Activated naive CD8-positive, alpha-beta T cell treated with anti-CD3 and anti-CD28 coated beads, Interleukin-2, amount 10 ng/mL, durations not matched to agents 7 days and 5 days (primary cell): ENCODE measurements around the gene DOCK1. TPM values are rescaled to one million over a fixed set of nuclear protein-coding genes. Genes with fewer than 3 reads are reported as not detected.

Experiments used
- ATAC-seq: fragments of 150-1000 bp; cut with Tn5 transposase; one replicate; pipeline ENCODE4 v1.10.0; 2021; ENCODE audit warnings: low read depth, moderate library complexity
- POLR2A ChIA-PET: fragments of 350-600 bp; sonication (Branson Sonifier 250); formaldehyde crosslinking; loops from one replicate; lab custom pipeline; 2021; ENCODE audit warnings: antibody characterized with exemption; lab: Charles Lee
- DNase-seq: peaks from one replicate; pipeline ENCODE4 v3.0.0; 2021
- H3K27ac Mint-ChIP-seq: one replicate; pipeline ENCODE4 v1.8.0; 2022; ENCODE audit warnings: mild to moderate bottlenecking, mixed read lengths
- H3K27me3 Mint-ChIP-seq: one replicate; pipeline ENCODE4 v1.8.0; 2022; ENCODE audit warnings: mild to moderate bottlenecking, moderate library complexity, mixed read lengths
- H3K36me3 Mint-ChIP-seq: one replicate; pipeline ENCODE4 v1.8.0; 2021; ENCODE audit warnings: mild to moderate bottlenecking, mixed read lengths
- H3K4me1 Mint-ChIP-seq: one replicate; pipeline ENCODE4 v1.8.0; 2021; ENCODE audit warnings: mixed read lengths
- H3K4me3 Mint-ChIP-seq: one replicate; pipeline ENCODE4 v1.8.0; 2022; ENCODE audit warnings: mild to moderate bottlenecking, moderate library complexity, mixed read lengths
- H3K9me3 Mint-ChIP-seq: one replicate; pipeline ENCODE4 v1.8.0; 2021; ENCODE audit warnings: mixed read lengths
- total RNA-seq, 2 experiments: library from RNA; stranded (reverse); gene quantifications; one replicate each; pipeline ENCODE4 v1.2.3, GENCODE V29; 2021

Gene DOCK1
- total RNA-seq, 2 experiments from 2014 or later, result 0.06 to 0.14 TPM

DNA sequence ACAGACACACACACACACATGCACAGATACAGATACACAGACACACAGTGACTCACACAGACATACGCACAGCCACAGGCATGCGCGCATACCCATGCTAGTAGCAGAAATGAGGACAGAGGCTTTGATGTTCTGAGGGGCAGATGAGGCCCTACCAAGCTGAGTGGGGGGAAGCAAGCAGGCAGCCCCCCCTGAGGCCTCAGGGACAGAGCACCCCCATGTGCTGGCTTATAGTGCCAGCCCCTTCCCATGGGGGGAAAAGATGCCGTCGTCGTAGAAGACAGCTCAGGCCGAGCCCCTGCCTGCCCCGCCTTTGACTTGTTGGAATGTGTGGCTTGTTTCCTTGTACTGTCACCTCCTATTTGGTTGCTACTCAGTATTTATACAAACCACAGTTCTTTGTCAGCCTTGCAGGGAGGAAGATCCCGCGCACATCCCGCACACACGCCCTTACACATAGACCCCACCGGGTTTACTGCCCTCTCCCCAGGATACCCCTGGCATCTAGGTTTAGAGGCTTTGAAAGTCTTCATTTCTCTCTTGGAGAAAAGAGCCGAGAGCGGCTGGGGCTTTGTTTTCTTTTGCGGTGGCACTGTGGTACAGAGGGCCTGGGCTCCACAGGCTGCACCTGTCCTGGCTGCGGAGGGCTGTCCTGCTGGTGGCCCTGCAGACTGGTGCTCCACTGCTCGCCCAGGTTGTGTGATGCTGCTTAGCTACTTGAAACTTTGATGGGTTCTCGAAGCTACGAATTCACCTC, 112.5 kb downstream of the DOCK1 start:
- no peak for ATAC-seq
- no peak overlapping the region for H3K4me3 Mint-ChIP-seq

DNA sequence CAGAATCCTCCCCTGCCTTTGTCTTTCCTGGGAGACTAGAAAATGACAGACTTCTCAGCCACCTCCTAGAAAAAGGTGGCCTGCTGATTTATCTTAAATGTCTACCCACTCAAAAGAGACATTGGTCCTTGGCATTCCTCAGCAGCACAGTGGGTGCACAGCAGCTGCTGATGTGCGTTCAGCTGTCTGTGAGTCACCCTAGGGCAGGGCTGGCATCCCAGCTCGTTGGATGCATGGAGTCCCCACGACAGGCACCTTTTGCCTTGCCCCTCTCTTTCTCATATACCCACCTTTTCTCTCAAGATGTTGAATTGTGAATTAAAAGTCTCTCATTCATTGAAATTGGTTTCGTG, 113.0 kb downstream of the DOCK1 start:
- H3K4me3 Mint-ChIP-seq, result no peak overlapping the region
- no peak for DNase-seq
- H3K9me3 Mint-ChIP-seq, result no peaks in the 10 kb centered on the region
- no peak overlapping the region for H3K27ac Mint-ChIP-seq
- POLR2A ChIA-PET, result no interaction called here
- no peaks in the 10 kb centered on the region for H3K4me1 Mint-ChIP-seq
- no peaks in the 10 kb centered on the region for H3K36me3 Mint-ChIP-seq
- ATAC-seq, result no peak
- H3K27me3 Mint-ChIP-seq, result no peaks in the 10 kb centered on the region

More for the DNA sequence above, 112.5 kb downstream of the DOCK1 start:
- Mint-ChIP-seq H3K27me3 (no peaks in the 10 kb centered on the region), H3K27ac (no peak overlapping the region), H3K36me3 (no peaks in the 10 kb centered on the region), H3K9me3 (no peaks in the 10 kb centered on the region), H3K4me1 (no peaks in the 10 kb centered on the region)
- no peak for DNase-seq
- POLR2A ChIA-PET, result no interaction called here

DNA sequence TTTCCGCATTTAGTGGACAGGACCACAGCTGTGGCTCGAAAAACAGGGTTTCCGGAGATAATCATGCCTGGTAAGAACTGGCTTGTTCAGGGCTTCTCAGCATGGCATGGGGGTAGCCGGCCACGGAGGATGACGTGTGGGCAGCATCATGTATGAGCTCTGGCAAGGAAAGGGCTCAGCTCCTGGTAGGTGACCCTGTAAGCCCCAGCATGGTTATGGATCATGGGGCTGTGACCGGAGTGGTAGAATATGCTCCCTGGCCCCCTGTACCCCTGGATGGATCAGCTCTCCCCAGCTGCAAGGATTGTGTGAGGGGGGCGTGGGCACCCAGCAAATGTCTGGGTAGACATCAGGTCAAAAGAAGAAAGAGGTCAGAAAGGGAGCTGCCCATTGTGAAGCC, 113.5 kb downstream of the DOCK1 start:
- no peaks in the 10 kb centered on the region for H3K36me3 Mint-ChIP-seq
- ATAC-seq (no peak), DNase-seq (no peak)
- POLR2A ChIA-PET, result no interaction called here
- H3K27me3 Mint-ChIP-seq, result no peaks in the 10 kb centered on the region
- no peaks in the 10 kb centered on the region for H3K4me1 Mint-ChIP-seq
- no peak overlapping the region for H3K27ac Mint-ChIP-seq
- H3K9me3 Mint-ChIP-seq, result no peaks in the 10 kb centered on the region
- no peak overlapping the region for H3K4me3 Mint-ChIP-seq

DNA sequence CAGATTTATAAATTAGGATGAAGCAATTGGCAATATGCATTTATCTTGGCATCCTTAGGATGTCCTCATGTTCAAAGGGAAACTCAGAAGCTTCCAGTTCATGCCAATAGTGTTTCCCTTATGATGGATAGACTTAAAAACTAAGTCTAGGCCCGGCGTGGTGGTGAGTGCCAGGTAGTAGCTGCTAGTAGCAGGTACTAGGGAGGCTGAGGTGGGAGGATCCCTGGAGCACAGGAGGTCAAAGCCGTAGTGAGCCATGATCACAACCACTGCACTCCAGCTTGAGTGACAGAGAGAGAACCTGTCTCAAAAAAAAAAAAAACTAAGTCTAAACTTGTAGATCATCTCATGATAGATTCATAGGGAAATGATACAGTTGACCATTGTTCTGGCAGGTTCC, 115.0 kb downstream of the DOCK1 start:
- Mint-ChIP-seq H3K36me3 (no peaks in the 10 kb centered on the region), H3K27me3 (no peaks in the 10 kb centered on the region), H3K4me3 (no peak overlapping the region)

DNA sequence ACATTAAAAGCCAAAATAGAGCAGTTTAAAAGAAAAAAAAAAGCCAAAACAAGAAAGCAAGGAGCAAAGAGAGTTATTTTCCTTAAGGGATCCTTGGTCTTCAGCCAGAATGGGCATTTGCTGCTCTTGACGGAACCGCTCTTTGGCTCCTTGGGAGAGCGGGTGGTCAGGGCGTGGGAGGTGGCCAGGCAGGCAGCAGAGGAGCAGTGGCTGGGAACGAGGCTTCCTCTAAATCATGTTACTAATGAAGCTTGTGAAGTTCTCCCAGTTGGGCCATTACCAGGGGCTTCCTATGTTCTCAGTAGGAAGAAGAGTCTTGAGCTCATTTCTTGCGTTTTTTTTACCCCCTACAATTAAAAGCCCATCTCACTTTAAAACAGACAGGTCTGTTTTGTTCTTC, 116.6 kb downstream of the DOCK1 start:
- Mint-ChIP-seq H3K4me3 (no peak overlapping the region), H3K27me3 (no peaks in the 10 kb centered on the region), H3K4me1 (no peaks in the 10 kb centered on the region), H3K27ac (no peak overlapping the region), H3K36me3 (no peaks in the 10 kb centered on the region), H3K9me3 (no peaks in the 10 kb centered on the region)
- POLR2A ChIA-PET, result no interaction called here
- ATAC-seq, result no peak
- no peak for DNase-seq

More for the DNA sequence above, 115.0 kb downstream of the DOCK1 start:
- ATAC-seq (no peak), DNase-seq (no peak)
- no peaks in the 10 kb centered on the region for H3K9me3 Mint-ChIP-seq
- H3K27ac Mint-ChIP-seq, result no peak overlapping the region
- POLR2A ChIA-PET, result no interaction called here
- no peaks in the 10 kb centered on the region for H3K4me1 Mint-ChIP-seq

DNA sequence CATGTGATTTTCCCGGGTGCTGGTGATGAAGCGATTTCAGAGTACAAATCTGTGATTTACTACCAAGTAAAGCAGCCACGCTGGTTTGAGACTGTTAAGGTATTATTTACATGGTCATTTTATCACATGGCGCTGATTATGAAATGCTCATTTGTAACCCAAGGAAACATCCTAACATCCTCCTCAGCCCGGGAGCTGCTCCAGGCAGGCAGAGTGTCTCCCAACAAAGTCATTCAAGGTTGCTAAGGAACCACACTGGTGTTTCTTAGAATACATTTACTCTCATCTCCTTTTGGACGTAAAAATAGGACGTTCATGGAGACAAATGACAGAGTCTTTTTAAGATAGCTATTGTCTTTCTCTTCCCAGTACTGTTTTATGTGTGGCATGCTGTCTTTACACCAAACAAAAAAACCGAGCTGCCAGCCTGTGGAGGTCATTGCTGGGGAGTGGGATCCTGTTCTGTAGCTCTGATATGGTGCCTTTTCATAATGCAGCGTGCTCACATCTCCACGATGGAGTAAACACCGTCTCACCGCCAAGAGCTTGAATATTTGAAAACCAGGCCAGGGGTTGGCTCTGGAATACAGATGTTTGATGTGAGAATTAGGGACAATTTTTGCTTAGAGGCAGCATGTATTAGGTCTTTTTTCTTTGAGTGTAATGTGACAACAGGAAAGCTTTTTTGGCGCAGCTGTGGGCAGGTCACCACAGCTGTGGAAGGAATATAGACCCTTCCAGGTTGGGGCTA, 119.6 kb downstream of the DOCK1 start:
- no peaks in the 10 kb centered on the region for H3K36me3 Mint-ChIP-seq
- POLR2A ChIA-PET, result no interaction called here

DNA sequence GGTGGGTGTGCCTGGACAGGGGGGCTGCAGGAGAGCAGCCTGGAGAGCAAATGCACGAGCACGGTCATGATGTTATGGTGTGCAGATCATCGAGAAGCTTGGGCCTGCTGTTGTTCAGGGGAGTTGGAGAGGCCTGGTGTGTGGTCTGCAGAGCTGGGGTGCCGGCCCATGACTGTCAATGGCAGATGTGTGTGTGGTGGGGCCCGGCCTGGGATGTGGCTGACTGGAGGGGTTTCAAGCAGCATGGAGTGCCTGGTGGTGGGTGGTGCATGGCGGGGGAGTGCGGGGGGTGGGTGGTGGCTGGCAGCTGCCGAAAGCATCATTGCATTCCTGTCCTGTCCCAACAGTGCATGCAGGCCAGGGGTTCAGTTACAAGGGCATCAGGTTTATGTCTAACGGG, 122.6 kb downstream of the DOCK1 start:
- no peaks in the 10 kb centered on the region for H3K27me3 Mint-ChIP-seq
- H3K9me3 Mint-ChIP-seq, result no peaks in the 10 kb centered on the region
- ATAC-seq (no peak), DNase-seq (no peak)
- no peaks in the 10 kb centered on the region for H3K36me3 Mint-ChIP-seq
- POLR2A ChIA-PET, result no interaction called here
- H3K27ac Mint-ChIP-seq, result no peak overlapping the region
- no peak overlapping the region for H3K4me3 Mint-ChIP-seq
- no peaks in the 10 kb centered on the region for H3K4me1 Mint-ChIP-seq

More for the DNA sequence above, 119.6 kb downstream of the DOCK1 start:
- H3K9me3 Mint-ChIP-seq, result no peaks in the 10 kb centered on the region
- no peak for DNase-seq
- H3K4me1 Mint-ChIP-seq, result no peaks in the 10 kb centered on the region
- ATAC-seq, result no peak
- H3K4me3 Mint-ChIP-seq, result no peak overlapping the region
- H3K27me3 Mint-ChIP-seq, result no peaks in the 10 kb centered on the region
- H3K27ac Mint-ChIP-seq, result no peak overlapping the region

DNA sequence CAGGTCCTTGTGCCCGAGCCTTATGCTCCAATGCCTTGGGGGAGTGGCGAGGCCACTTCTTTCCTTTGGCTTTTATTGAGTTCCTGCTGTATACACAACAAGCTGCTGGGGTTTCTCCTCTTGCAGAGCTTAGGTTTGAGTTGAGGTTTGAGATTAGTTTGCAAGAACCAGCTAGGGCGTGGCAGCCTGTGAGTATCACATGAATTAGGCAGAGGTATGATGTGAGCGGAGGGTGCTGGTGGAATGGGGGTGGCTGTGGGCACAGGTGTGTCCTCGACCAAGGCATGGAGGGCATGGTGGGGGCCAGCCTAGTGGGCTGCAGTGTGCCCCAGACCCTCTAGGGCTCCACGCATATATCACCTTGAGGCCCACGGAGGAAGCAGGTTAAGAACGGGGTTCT, 123.3 kb downstream of the DOCK1 start:
- H3K9me3 Mint-ChIP-seq, result no peaks in the 10 kb centered on the region
- DNase-seq, result no peak
- H3K27me3 Mint-ChIP-seq, result no peaks in the 10 kb centered on the region
- H3K4me3 Mint-ChIP-seq, result no peak overlapping the region
- no peaks in the 10 kb centered on the region for H3K36me3 Mint-ChIP-seq
- H3K27ac Mint-ChIP-seq, result no peak overlapping the region
- H3K4me1 Mint-ChIP-seq, result no peaks in the 10 kb centered on the region
- POLR2A ChIA-PET, result no interaction called here
- ATAC-seq, result no peak

DNA sequence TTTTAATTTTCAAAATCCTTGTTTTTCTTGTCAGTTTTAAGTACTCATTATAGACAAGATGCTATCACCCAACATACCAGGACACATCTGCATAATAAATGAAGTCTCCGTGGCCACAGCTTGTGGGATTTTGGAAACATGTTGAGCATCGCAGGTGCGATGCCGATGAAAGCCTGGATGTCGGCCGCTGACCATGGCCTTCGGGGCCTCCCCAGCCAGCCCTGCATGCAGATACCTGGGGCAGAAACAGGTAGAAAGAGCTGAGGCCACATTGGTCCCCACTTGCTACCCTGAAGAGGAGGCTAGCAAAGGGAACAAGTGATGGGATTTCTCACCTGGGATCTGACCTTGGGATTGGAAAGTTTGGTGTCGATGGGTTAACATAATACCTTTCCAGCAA, 123.8 kb downstream of the DOCK1 start:
- H3K9me3 Mint-ChIP-seq, result no peaks in the 10 kb centered on the region
- H3K27ac Mint-ChIP-seq, result no peak overlapping the region
- POLR2A ChIA-PET, result no interaction called here
- no peaks in the 10 kb centered on the region for H3K36me3 Mint-ChIP-seq
- no peak for DNase-seq
- H3K4me3 Mint-ChIP-seq, result no peak overlapping the region
- ATAC-seq, result no peak
- no peaks in the 10 kb centered on the region for H3K27me3 Mint-ChIP-seq
- no peaks in the 10 kb centered on the region for H3K4me1 Mint-ChIP-seq

DNA sequence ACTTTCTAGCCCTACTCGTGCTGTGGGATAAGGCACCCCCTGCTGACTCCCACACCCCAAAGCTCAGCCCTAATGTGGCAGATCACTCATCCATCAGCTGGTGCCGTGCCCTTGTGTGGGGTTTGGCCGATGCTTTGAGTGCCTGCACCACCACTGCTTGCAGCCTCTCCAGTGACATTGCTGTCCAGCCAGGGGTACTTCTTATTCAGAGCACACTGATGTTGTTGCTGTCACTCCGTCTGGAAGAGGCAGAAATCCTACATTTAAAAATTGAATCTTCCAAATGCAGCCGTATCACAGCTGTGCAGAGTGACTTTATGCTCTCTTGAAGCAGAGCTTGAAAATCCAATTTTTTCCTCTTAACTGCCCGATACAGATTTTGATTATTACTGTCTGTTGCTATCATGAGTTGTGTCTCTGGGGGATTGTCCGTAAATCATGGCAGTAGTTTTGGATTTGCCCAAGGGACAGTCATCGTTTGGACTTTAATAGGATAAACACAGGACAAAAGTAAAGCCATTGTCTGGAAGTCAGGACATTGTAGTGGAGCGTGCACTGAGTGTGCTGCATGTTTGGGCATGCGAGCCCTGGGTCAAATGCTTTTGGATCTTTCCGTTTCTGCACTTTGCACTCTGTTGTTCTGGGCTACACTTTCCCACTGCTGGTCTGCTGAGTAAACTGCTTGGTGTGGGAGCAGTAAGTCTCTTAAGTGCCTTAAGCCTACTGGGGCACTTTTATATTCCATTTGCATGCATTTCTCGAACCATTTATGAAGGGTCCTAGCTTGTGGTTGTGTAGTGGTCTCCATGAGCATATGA, 128.2 kb downstream of the DOCK1 start:
- Mint-ChIP-seq H3K4me3 (no peak overlapping the region), H3K4me1 (no peaks in the 10 kb centered on the region), H3K36me3 (no peaks in the 10 kb centered on the region), H3K27ac (no peak overlapping the region), H3K9me3 (no peaks in the 10 kb centered on the region), H3K27me3 (no peaks in the 10 kb centered on the region)
- ATAC-seq (no peak), DNase-seq (no peak)
- POLR2A ChIA-PET, result no interaction called here

DNA sequence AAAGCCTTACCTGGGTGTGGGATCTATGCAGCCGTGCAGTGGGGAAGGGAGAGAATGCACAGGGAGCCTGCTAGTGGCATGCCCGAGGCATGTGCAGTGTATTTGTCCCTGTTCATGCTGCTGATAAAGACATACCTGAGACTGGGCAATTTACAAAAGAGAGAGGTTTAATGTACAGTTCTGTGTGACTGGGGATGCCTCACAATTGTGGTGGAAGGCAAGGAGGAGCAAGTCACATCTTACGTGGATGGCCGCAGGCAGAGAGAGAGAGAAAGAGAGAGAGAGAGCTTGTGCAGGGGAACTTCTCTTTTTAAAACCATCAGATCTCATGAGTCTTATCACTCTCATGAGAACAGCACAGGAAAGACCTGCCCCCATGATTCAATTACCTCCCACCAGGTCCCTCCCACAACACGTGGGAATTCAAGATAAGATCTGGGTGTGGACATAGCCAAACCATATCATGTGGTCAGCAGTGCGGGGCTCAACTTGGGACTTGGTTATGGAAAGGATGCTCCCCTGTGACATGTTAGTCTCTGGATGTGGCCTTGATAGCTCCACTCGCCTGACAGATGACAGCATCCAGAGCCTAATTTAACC, 128.9 kb downstream of the DOCK1 start:
- Mint-ChIP-seq H3K4me3 (no peak overlapping the region), H3K36me3 (no peaks in the 10 kb centered on the region), H3K9me3 (no peaks in the 10 kb centered on the region), H3K27ac (no peak overlapping the region), H3K4me1 (no peaks in the 10 kb centered on the region), H3K27me3 (no peaks in the 10 kb centered on the region)
- ATAC-seq (no peak), DNase-seq (no peak)
- POLR2A ChIA-PET, result no interaction called here

DNA sequence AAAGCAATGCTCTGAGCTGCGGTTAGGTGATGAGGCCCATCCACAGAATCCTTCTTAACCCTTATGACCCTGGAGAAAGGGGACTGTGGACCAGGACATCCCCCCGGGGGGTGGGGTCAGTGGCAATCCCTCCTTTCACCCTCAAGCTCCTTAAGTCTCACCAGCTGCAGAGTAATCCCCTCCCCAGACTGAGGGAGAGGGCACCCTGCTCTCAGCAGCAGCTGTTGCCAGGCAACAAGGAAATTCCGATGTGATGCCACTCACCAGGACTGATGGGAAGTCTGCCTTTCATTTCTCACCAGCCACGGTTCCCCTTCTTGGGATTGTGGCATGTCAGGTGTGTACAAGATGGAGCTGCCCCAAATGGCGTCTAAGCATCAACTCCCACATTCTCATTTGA, 129.6 kb downstream of the DOCK1 start:
- ATAC-seq (no peak), DNase-seq (no peak)
- no peaks in the 10 kb centered on the region for H3K9me3 Mint-ChIP-seq
- no peak overlapping the region for H3K27ac Mint-ChIP-seq
- no peaks in the 10 kb centered on the region for H3K4me1 Mint-ChIP-seq
- no peaks in the 10 kb centered on the region for H3K27me3 Mint-ChIP-seq
- no peaks in the 10 kb centered on the region for H3K36me3 Mint-ChIP-seq
- no peak overlapping the region for H3K4me3 Mint-ChIP-seq
- POLR2A ChIA-PET, result no interaction called here

DNA sequence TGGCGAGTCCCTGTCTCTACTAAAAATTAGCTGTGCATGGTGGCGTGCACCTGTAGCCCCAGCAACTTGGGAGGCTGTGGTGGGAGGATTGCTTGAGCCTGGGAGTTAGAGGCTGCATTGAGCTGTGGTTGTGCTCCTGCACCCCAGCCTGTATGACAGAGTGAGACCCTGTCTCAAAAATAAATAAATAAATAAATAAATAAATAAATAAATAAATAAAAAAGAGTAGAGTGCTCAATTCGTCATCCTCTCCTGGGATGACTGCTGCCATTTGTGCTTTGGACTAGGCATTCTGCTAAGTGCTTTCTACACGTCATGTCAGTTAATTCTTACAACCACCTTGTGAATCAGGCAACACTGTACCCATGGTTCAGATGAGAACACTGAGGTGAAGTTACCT, 130.6 kb downstream of the DOCK1 start:
- DNase-seq (no peak), ATAC-seq (no peak)
- Mint-ChIP-seq H3K27ac (no peak overlapping the region), H3K9me3 (no peaks in the 10 kb centered on the region), H3K4me1 (no peaks in the 10 kb centered on the region), H3K27me3 (no peaks in the 10 kb centered on the region), H3K36me3 (no peaks in the 10 kb centered on the region), H3K4me3 (no peak overlapping the region)
- POLR2A ChIA-PET, result no interaction called here
